ENCODE measurements around the gene PXN. TPM values are rescaled to one million over a fixed set of nuclear protein-coding genes. Genes with fewer than 3 reads are reported as not detected.
A peak's percentile ranks its signal among the peaks of the same experiment; 100 is the strongest.

Gene PXN
- total and polyA plus RNA-seq, 2 experiments from 2014 or later, result 87.2 to 134 TPM

DNA sequence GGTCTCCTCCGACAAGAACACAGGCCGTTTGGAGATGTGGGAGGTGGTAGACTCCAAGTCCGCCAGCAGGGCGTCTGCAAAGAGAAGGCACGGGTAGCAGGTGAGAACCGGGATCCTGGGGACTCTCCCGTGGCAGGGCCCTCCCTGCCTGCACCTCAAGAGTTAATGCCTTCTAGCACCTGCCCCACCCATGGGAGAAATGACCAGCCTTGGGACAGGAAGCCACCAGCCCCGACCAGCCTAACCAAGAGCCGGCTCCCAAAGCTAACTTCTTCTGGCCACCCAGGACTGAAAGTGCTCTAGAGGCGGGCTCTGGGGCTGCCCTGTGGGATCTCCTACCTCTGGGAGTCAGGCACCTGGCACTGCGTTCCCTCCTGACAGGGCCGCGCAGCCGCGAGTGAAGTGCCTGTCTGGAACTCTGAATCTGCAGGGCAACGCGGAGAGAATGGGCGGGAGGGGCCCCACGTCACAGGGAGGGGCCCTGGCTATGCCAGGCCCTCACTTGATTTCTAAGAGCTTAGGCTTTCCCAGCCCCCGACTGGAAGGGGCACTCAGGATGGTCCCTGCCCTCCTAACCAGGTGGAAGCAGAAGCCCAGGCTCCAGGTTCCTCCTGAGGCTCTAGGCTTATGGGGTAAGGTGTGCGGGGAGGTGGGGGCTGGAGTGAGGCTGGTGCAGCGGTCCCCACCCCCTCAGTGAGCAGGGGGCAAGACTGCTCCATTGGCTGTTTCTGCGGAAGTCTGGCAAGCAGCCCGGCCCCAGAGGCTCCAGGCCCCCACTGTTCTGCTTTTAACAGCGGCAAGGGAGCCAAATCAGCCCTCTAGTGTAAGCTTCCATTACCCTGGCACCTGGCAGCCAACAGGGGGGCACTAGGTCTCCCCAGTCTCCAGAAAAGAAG lies 41.0 kb downstream of the PXN start:
- no peak overlapping the region for H2AFZ ChIP-seq
- DNase-seq, result peak; percentile 46
- peaks cover 37% of the 10 kb centered on the region for H3F3A ChIP-seq (ENCODE audit: insufficient read depth)
- H3K79me2 ChIP-seq (ENCODE audit: insufficient read depth), result peaks cover 100% of the 10 kb centered on the region
- H3K36me3 ChIP-seq (ENCODE audit: low read depth), result peaks cover 19% of the 10 kb centered on the region; the same call in 1 of the 2 replicates
- peaks cover 26% of the 10 kb centered on the region for H3K4me1 ChIP-seq (ENCODE audit: insufficient read depth)
- no peaks in the 10 kb centered on the region for H3K27me3 ChIP-seq (replicated peaks; ENCODE audit: insufficient read depth)
- no peak overlapping the region for H3K4me2 ChIP-seq (ENCODE audit: unreplicated experiment)
- TF ChIP-seq EZH2phosphoT487 (IDR thresholded peaks at IDR 0.05; ENCODE audit: insufficient read depth, low read depth), result no peak
- TF ChIP-seq EZH2 (IDR thresholded peaks at IDR 0.05; ENCODE audit: insufficient read depth, poor library complexity, severe bottlenecking), result no peak
- no peaks in the 10 kb centered on the region for H4K20me1 ChIP-seq (ENCODE audit: insufficient read depth)
- no peaks in the 10 kb centered on the region for H3K9me2 ChIP-seq (ENCODE audit: insufficient read depth)
- no peaks in the 10 kb centered on the region for H3K9me3 ChIP-seq (ENCODE audit: low read depth)
- H3K9ac ChIP-seq, result peak overlapping the region; percentile 31; the same call in 1 of the 2 replicates
- in situ Hi-C loops (cut with MboI), result loop anchor here (10.0 kb wide), 1 partner anchor 50 kb away; no protein-coding TSS in a partner anchor
- H3K27ac ChIP-seq, result peak overlapping the region; percentile 50
- H3K4me3 ChIP-seq, result no peak overlapping the region
- 54 to 67% methylated on average over 18 to 25 of the region's 25 CpGs for WGBS, 2 experiments (ENCODE audit: low coverage in 1 of 2, low lambda C conversion rate in 2 of 2, missing lambda C conversion rate in 2 of 2)

DNA sequence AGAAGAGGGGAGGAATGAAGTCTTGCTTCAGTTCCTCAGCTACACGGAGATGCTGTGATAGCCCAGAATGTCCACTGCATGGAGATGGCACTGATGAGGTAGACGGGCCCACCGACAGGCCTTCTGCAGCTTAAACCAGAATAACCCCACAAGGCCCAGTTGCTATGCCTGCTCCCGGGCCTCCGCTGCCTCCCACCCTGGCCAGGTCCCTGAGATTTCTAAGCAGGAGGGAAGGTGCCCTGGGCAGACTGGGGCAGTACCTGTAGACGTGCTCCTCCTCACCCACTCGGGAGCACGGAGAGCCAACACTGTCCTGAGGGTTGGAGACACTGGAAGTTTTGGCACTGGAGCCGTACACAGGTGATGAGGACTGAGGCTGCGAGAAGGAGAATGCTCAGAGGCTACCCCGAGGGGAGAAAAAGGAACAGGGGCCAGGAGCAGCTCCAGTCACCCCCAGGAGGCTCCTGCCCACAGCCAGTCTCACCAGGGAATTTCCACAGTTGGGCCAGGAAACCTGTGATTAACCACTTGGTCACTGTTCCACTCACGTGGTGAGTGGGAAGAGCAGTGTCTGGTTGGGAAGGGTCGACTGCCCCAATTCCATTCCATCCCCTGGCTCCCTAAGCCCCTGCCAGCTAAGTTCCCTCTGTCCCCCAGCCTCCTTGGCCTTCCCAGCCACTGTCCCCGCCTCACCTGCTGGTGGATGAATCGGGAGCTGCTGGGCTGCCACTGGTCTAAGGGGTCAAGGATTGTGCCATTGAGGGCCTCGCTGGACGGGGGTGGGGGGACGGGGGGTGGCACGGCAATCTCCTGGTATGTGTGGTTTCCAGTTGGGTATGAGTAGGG lies 41.8 kb downstream of the PXN start:
- Histone ChIP-seq H3K4me1 (ENCODE audit: insufficient read depth) (peaks cover 17% of the 10 kb centered on the region), H3K36me3 (ENCODE audit: low read depth) (peaks cover 27% of the 10 kb centered on the region), H3K9me2 (ENCODE audit: insufficient read depth) (no peaks in the 10 kb centered on the region), H2AFZ (no peak overlapping the region), H4K20me1 (ENCODE audit: insufficient read depth) (no peaks in the 10 kb centered on the region), H3K4me3 (no peak overlapping the region), H3K27me3 (replicated peaks; ENCODE audit: insufficient read depth) (no peaks in the 10 kb centered on the region), H3K27ac (0 out of 2 replicates have a peak overlapping the region, but pooled peaks have one; percentile 50), H3K4me2 (ENCODE audit: unreplicated experiment) (no peak overlapping the region), H3K9me3 (ENCODE audit: low read depth) (no peaks in the 10 kb centered on the region), H3K79me2 (ENCODE audit: insufficient read depth) (peaks cover 100% of the 10 kb centered on the region), H3F3A (ENCODE audit: insufficient read depth) (peaks cover 28% of the 10 kb centered on the region), H3K9ac (peak overlapping the region; percentile 16; the same call in 1 of the 2 replicates)
- 81 to 85% methylated on average over 15 to 19 of the region's 19 CpGs for WGBS, 2 experiments (ENCODE audit: low coverage in 1 of 2, low lambda C conversion rate in 2 of 2, missing lambda C conversion rate in 2 of 2)
- peak; percentile 44 for DNase-seq
- TF ChIP-seq EZH2phosphoT487 (IDR thresholded peaks at IDR 0.05; ENCODE audit: insufficient read depth, low read depth), result no peak
- TF ChIP-seq EZH2 (IDR thresholded peaks at IDR 0.05; ENCODE audit: insufficient read depth, poor library complexity, severe bottlenecking), result no peak
- in situ Hi-C loops (cut with MboI), result loop anchor here (10.0 kb wide), 1 partner anchor 51 kb away; no protein-coding TSS in a partner anchor

GRCh38 chr12:120222288-120222832 lies 43.2 kb downstream of the PXN start:
- no peaks in the 10 kb centered on the region for H3K9me3 ChIP-seq (ENCODE audit: low read depth)
- H3K4me1 ChIP-seq (ENCODE audit: insufficient read depth), result peaks cover 11% of the 10 kb centered on the region; the same call in 1 of the 2 replicates
- in situ Hi-C loops (cut with MboI), result loop anchor here (10.0 kb wide), 1 partner anchor 52 kb away; no protein-coding TSS in a partner anchor
- no peaks in the 10 kb centered on the region for H4K20me1 ChIP-seq (ENCODE audit: insufficient read depth)
- H3K27me3 ChIP-seq (replicated peaks; ENCODE audit: insufficient read depth), result no peaks in the 10 kb centered on the region
- no peak overlapping the region for H3K9ac ChIP-seq
- H3K4me3 ChIP-seq, result no peak overlapping the region
- peaks cover 23% of the 10 kb centered on the region for H3F3A ChIP-seq (ENCODE audit: insufficient read depth)
- no peaks in the 10 kb centered on the region for H3K9me2 ChIP-seq (ENCODE audit: insufficient read depth)
- no peak for DNase-seq
- H2AFZ ChIP-seq, result no peak overlapping the region
- no peak overlapping the region for H3K4me2 ChIP-seq (ENCODE audit: unreplicated experiment)
- no peak for TF ChIP-seq EZH2 (IDR thresholded peaks at IDR 0.05; ENCODE audit: insufficient read depth, poor library complexity, severe bottlenecking)
- TF ChIP-seq EZH2phosphoT487 (IDR thresholded peaks at IDR 0.05; ENCODE audit: insufficient read depth, low read depth), result no peak
- WGBS, 2 experiments (ENCODE audit: low coverage in 1 of 2, low lambda C conversion rate in 2 of 2, missing lambda C conversion rate in 2 of 2), result 82 to 88% methylated on average over 12 of the region's 12 CpGs
- H3K79me2 ChIP-seq (ENCODE audit: insufficient read depth), result peaks cover 100% of the 10 kb centered on the region
- H3K36me3 ChIP-seq (ENCODE audit: low read depth), result peaks cover 38% of the 10 kb centered on the region
- no peak overlapping the region for H3K27ac ChIP-seq

- Histone ChIP-seq H3K9ac (no peak overlapping the region), H3K27me3 (replicated peaks; ENCODE audit: insufficient read depth) (no peaks in the 10 kb centered on the region), H3K79me2 (ENCODE audit: insufficient read depth) (peaks cover 100% of the 10 kb centered on the region), H3F3A (ENCODE audit: insufficient read depth) (0 out of 2 replicates have a peak, but pooled peaks cover 15% of the 10 kb centered on the region), H3K9me2 (ENCODE audit: insufficient read depth) (no peaks in the 10 kb centered on the region), H3K9me3 (ENCODE audit: low read depth) (no peaks in the 10 kb centered on the region), H3K36me3 (ENCODE audit: low read depth) (peaks cover 38% of the 10 kb centered on the region), H3K4me2 (ENCODE audit: unreplicated experiment) (no peak overlapping the region), H3K4me1 (ENCODE audit: insufficient read depth) (peaks cover 8% of the 10 kb centered on the region; the same call in 1 of the 2 replicates), H4K20me1 (ENCODE audit: insufficient read depth) (no peaks in the 10 kb centered on the region), H3K27ac (no peak overlapping the region), H3K4me3 (no peak overlapping the region), H2AFZ (no peak overlapping the region)
- in situ Hi-C loops (cut with MboI), result loop anchor here (10.0 kb wide), 1 partner anchor 53 kb away; no protein-coding TSS in a partner anchor
- TF ChIP-seq EZH2phosphoT487 (IDR thresholded peaks at IDR 0.05; ENCODE audit: insufficient read depth, low read depth) (no peak), EZH2 (IDR thresholded peaks at IDR 0.05; ENCODE audit: insufficient read depth, poor library complexity, severe bottlenecking) (no peak)
- DNase-seq, result no peak
- WGBS, 2 experiments (ENCODE audit: low coverage in 1 of 2, low lambda C conversion rate in 2 of 2, missing lambda C conversion rate in 2 of 2), result 92 to 97% methylated on average over 12 to 13 of the region's 13 CpGs
Observed at GRCh38 chr12:120221576-120221900, 44.0 kb downstream of the PXN start.

Measured in GM23248 (cell line).